HEK293T (cell line): ENCODE results near the gene ARHGEF10L.

Source experiments
- CTCF ChIA-PET: fragments of 350-600 bp; formaldehyde crosslinking; extraction: SDS; loops from one replicate; lab custom pipeline; 2021; ENCODE audit warnings: antibody characterized with exemption, inconsistent platforms; lab: Yijun Ruan, JAX
- POLR2A ChIA-PET: fragments of 350-600 bp; formaldehyde crosslinking; extraction: SDS; loops from one replicate; lab custom pipeline; 2020; ENCODE audit warnings: antibody characterized with exemption, inconsistent platforms; lab: Yijun Ruan, JAX
- DNase-seq: peaks from one replicate; pipeline ENCODE4 v3.0.0; 2012; ENCODE audit warnings: mixed read lengths; ENCODE audit errors: extremely low spot score
- ARNT ChIP-seq: fragments of 450-650 bp; IDR thresholded peaks from 2 replicates; pipeline ENCODE4 v1.6.1; 2017; ENCODE audit warnings: mild to moderate bottlenecking
- BHLHE40 ChIP-seq: fragments of 450-650 bp; IDR thresholded peaks from 2 replicates; pipeline ENCODE4 v1.6.1; 2016; ENCODE audit warnings: mild to moderate bottlenecking, moderate library complexity, borderline replicate concordance
- CTBP1 ChIP-seq: fragments of 450-650 bp; IDR thresholded peaks from 2 replicates; pipeline ENCODE4 v1.6.1; 2016; ENCODE audit warnings: borderline replicate concordance
- ELF4 ChIP-seq: fragments of 450-650 bp; IDR thresholded peaks from 2 replicates; pipeline ENCODE4 v1.6.1; 2017; ENCODE audit warnings: antibody characterized with exemption
- FOXA1 ChIP-seq: fragments of 450-650 bp; IDR thresholded peaks from 2 replicates; pipeline ENCODE4 v1.6.1; 2016; ENCODE audit warnings: mild to moderate bottlenecking
- FOXK2 ChIP-seq: fragments of 450-650 bp; IDR thresholded peaks from 2 replicates; pipeline ENCODE4 v1.6.1; 2016; ENCODE audit warnings: mild to moderate bottlenecking
- FOXM1 ChIP-seq: fragments of 450-650 bp; IDR thresholded peaks from 2 replicates; pipeline ENCODE4 v1.6.1; 2017; ENCODE audit warnings: mild to moderate bottlenecking, borderline replicate concordance
- HDGF ChIP-seq: fragments of 450-650 bp; IDR thresholded peaks from 2 replicates; pipeline ENCODE4 v1.6.1; 2017; ENCODE audit warnings: antibody characterized with exemption, borderline replicate concordance
- L3MBTL2 ChIP-seq: fragments of 450-650 bp; conservative IDR thresholded peaks from 2 replicates; pipeline ENCODE4 v1.6.1; 2016; ENCODE audit warnings: mild to moderate bottlenecking
- LEF1 ChIP-seq: fragments of 450-650 bp; IDR thresholded peaks from 2 replicates; pipeline ENCODE4 v1.6.1; 2017; ENCODE audit warnings: mild to moderate bottlenecking, borderline replicate concordance
- NFRKB ChIP-seq: fragments of 450-650 bp; IDR thresholded peaks from 2 replicates; pipeline ENCODE4 v1.6.1; 2016; ENCODE audit warnings: mild to moderate bottlenecking, moderate library complexity
- SP1 ChIP-seq: fragments of 450-650 bp; IDR thresholded peaks from 2 replicates; pipeline ENCODE4 v1.6.1; 2017
- SUZ12 ChIP-seq: fragments of 450-650 bp; IDR thresholded peaks from 2 replicates; pipeline ENCODE4 v1.6.1; 2016; ENCODE audit warnings: mild to moderate bottlenecking
- TARDBP ChIP-seq: fragments of 450-650 bp; IDR thresholded peaks from 2 replicates; pipeline ENCODE4 v1.6.1; 2016
- ZNF384 ChIP-seq: fragments of 450-650 bp; IDR thresholded peaks from 2 replicates; pipeline ENCODE4 v1.6.1; 2016
- TF ChIP-seq, protein P1 (sequence below): fragments of 450-650 bp; IDR thresholded peaks from 2 replicates; pipeline ENCODE4 v1.6.1; 2016

ARHGEF10L gene

DNA sequence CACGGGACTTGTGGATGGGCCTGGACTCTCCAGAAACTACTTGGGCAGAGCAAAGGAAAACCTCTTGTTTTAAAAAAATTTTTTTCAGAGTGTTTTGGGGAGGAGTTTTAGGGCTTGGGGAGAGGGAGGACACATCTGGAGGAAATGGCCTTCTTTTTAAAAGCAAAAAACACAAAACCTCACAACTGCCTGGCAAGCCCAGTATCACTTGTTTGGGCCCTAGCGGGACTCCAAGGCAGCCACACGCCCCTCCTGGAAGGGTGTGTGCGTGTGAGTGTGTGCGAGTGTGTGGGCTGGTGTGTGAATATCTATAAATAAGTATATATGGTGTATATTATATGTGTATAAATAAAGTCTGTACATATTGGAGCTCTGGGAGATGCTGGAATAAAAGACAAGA is 158.0 kb downstream of the ARHGEF10L start:
- POLR2A ChIA-PET = no interaction called here
- CTCF ChIA-PET = interaction anchor here (0.9 kb wide), 1 partner anchor 36 kb away, joined by 3 read pairs; no protein-coding TSS in a partner anchor

DNA sequence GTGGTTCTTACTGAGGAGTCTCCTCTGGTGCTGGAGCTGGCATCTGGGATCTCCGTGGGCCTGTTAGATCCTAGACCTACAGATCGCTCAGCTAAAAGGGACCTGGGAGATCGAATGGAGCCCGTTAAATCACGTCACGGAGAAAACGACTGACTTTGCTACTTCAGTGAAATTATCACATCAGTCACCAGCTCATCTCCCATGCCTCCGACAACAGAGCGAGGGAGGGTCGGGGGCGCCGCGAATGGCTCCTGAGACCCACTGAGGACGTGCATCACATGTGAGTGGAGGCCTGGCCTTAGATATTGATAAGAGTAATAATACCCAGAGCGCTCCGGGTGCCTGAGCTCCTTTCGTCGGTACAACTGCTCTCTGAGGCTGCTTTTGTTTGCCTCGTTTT is 160.1 kb downstream of the ARHGEF10L start:
- no peak for DNase-seq
- TF ChIP-seq ARNT = no peak
- TF ChIP-seq ELF4 = no peak
- TF ChIP-seq FOXK2 = no peak
- no peak for TF ChIP-seq FOXA1
- TF ChIP-seq L3MBTL2 = no peak
- TF ChIP-seq HDGF = no peak
- TF ChIP-seq LEF1 = no peak
- TF ChIP-seq SUZ12 = no peak
- TF ChIP-seq CTBP1 = no peak
- TF ChIP-seq ZNF384 = no peak
- no peak for TF ChIP-seq NFRKB
- TF ChIP-seq, protein P1, sequence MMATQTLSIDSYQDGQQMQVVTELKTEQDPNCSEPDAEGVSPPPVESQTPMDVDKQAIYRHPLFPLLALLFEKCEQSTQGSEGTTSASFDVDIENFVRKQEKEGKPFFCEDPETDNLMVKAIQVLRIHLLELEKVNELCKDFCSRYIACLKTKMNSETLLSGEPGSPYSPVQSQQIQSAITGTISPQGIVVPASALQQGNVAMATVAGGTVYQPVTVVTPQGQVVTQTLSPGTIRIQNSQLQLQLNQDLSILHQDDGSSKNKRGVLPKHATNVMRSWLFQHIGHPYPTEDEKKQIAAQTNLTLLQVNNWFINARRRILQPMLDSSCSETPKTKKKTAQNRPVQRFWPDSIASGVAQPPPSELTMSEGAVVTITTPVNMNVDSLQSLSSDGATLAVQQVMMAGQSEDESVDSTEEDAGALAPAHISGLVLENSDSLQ = no peak
- TF ChIP-seq FOXM1 = no peak
- no peak for TF ChIP-seq BHLHE40
- no peak for TF ChIP-seq TARDBP
- ChIA-PET POLR2A (no interaction called here), CTCF (no interaction called here)

More for the DNA sequence above, 158.0 kb downstream of the ARHGEF10L start:
- no peak for DNase-seq
- TF ChIP-seq LEF1 (no peak), ARNT (no peak), TARDBP (no peak), SP1 (no peak), HDGF (no peak), L3MBTL2 (no peak), SUZ12 (no peak), CTBP1 (no peak), FOXM1 (no peak), ELF4 (no peak), NFRKB (no peak), FOXA1 (no peak), FOXK2 (no peak)
- TF ChIP-seq, protein P1 = no peak

DNA sequence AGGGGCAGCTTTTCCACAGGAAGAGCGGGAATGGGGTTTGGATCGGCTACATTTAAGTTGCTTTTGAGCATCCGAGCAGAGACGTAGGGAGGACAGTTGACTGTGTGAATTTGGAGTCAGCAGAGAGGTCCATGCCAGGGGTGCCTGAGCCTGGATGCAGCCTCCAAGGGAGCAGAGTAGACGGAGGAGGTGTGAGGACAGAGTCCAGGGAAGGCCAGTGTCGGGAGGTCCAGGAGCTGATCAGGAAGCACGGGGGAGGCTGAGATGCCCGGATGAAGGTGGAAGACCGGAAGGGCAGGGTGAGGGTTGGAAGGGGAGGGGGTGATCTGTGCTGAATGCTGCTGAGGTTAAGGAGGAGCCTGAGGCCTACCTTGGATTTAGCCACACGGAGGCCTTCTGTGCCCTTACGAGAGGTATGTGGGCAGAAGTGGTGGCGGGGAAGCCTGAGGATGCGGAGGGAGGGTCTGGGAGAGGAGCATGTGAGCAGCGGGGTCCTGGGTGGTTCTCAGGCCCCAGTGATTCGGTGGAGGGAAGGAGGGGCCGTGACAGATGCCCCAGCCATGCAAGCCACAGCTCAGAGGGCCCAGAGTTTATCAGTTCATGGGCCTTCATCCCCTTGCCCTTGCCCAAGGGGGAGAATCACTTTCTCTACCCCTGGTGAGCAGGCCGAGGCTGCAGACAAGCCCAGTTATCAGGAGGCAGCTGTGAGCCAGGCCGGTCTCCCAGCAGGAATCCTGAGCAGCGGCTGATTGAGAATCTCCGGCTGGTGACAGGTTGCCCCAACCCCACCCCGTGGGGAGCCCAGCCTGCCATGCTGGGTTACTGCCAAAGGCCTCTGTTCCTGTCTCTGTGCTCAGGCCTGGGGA is 161.7 kb downstream of the ARHGEF10L start:
- no peak for TF ChIP-seq ZNF384
- TF ChIP-seq, protein P1 = no peak
- TF ChIP-seq FOXK2 = no peak
- TF ChIP-seq ELF4 = no peak
- TF ChIP-seq NFRKB = no peak
- CTCF ChIA-PET = interaction anchor here (0.5 kb wide), 1 partner anchor 262 kb away, joined by 3 read pairs; no protein-coding TSS in a partner anchor

DNA sequence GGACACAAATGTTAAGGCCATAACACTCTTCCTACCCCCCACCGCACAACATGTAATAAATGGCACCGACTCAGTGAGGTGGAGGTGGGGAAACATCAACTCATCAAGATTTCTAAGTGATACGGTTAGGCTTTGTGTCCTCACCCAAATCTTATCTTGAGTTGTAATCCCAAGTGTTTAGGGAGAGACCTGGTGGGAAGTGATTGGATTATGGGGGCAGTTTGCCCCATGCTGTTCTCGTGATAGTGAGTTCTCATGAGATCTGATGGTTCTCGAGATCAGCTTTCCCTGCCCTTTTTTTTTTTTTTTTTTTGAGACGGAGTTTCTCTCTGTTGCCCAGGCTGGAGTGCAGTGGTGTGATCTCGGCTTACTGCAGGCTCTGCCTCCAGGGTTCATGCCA is 164.7 kb downstream of the ARHGEF10L start:
- DNase-seq = no peak
- ChIA-PET CTCF (interaction anchor here (1.2 kb wide), 1 partner anchor 205 kb away, joined by 3 read pairs; no protein-coding TSS in a partner anchor), POLR2A (no interaction called here)
- TF ChIP-seq ZNF384 = peak; percentile 43; the same call in 1 of the 2 replicates
- no peak for TF ChIP-seq ARNT

More for the DNA sequence above, 161.7 kb downstream of the ARHGEF10L start:
- no peak for DNase-seq
- POLR2A ChIA-PET = no interaction called here

DNA sequence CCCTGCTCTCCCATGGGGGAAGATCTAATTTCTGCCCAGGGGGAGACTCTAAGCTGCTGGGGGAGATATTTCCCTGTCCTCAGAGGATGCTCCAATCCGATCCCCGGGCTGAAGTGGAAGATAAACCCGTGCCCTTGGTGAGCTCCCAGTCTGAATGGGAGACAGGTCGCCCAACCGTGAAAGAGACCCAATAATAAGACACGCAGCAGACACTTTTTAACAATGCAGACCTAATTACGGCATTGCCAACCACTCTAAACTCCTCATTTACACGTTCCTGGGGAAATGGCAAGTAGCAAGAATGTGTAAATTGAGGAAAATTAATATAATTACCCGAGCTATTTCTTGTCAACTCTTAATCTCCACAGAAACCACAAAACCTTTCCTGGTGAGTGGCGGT is 166.9 kb downstream of the ARHGEF10L start:
- POLR2A ChIA-PET = no interaction called here
- CTCF ChIA-PET = no interaction called here
- TF ChIP-seq CTBP1 (no peak), BHLHE40 (no peak), ZNF384 (no peak), ELF4 (no peak), L3MBTL2 (no peak), FOXM1 (no peak), ARNT (no peak), FOXK2 (no peak)
- TF ChIP-seq, protein P1 = no peak
- no peak for DNase-seq

DNA sequence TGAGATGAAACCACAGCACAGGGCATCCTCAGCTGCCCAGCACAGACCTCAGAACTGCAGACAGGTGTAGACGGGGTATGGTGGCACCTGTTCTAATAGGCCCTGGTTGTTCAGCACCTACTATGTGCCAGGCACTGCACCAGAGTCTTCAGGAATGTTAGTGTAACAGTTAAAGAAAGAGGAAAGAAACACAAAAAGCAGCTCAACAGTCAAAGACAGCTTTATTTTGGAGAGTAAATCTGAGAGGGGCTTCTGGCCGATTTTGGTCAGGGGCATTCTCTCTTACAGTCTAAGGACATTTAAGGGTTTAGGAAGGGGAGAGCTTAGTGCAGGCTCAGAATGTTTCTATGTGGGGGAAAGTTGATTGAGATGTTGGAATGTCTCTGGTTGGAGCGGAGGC is 170.5 kb downstream of the ARHGEF10L start:
- DNase-seq = no peak
- TF ChIP-seq ARNT (no peak), ELF4 (no peak), TARDBP (no peak)
- POLR2A ChIA-PET = no interaction called here
- CTCF ChIA-PET = no interaction called here
